ENCODE data around the gene CYP1A1.

Gene CYP1A1

DNA sequence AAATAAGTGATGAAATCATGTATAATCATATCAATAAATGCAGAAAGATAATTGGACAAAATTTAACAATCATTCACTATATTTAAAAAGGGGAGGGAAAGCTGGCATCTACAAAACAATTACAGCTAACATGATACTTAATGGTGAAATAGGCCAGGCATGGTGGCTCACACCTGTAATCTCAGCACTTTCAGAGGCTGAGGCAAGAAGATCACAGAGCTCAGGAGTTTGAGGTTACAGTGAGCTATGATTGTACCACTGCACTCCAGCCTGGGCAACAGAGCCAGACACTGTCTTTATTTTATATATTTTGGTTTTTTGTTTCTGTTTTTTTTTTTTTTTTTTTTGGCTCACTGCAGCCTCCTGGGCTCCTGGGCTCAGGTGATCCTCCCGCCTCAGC, 41.6 kb downstream of the CYP1A1 start:
- DNase-seq = no peak

GRCh38 chr15:74682954-74683353, 42.4 kb downstream of the CYP1A1 start:
- no peak for DNase-seq

GRCh38 chr15:74680456-74680855, 44.9 kb downstream of the CYP1A1 start:
- no peak for DNase-seq

- DNase-seq = no peak
Observed at GRCh38 chr15:74676801-74677200, 48.5 kb downstream of the CYP1A1 start.

DNA sequence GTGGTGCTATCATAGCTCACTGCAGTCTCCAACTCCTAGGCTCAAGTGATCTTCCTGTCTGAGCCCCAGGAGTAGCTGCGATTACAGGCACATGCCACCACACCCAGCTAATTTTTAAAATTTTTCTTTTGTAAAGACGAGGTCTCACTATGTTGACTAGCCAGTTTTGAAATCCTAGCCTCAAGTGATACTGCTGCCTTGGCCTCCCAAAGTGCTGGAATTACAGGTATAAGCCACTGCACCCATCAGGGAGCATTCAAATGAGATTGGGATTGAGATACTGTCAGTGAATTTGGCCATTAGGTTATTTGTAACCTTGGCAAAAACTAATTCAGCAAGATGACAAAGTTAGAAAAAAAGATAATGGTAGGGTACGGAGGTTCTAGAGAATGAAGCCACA, 51.2 kb downstream of the CYP1A1 start:
- DNase-seq = no peak

DNA sequence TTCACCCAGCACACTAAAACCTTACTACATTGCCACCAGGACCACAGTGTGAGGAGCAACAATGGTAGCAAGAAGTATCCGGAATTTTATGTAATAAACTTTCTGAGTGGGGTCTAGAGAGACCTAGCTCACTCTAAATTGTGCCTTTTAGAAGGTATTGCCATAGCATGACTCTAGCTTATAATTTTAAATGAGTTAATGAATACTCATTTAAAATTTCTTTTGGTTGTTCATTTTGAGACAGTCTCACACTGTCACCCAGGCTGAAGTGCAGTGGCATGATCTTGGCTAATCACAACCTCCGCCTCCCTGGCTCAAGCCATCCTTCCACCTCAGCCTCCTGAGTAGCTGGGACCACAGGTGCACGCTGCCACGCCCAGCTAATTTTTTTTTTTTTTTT, 55.7 kb downstream of the CYP1A1 start:
- DNase-seq = no peak
